Right lobe of liver (tissue), 6 donors: ENCODE results near the gene IGDCC3. TPM values are rescaled to one million over a fixed set of nuclear protein-coding genes. Genes with fewer than 3 reads are reported as not detected.

ENCODE experiments used
- ATAC-seq, 4 donors: fragments of 200-7000 bp; cut with Tn5 transposase; one replicate each; pipeline ENCODE4 v1.9.1; 2020; ENCODE audit warnings: mild to moderate bottlenecking in 4 of 4, moderate library complexity in 4 of 4
- DNase-seq, 3 donors: peaks; one replicate each; pipeline ENCODE4 v3.0.0-alpha.2; 2020
- H3K27ac ChIP-seq, 3 donors: fragments of 200-600 bp; one replicate each; pipeline ENCODE4 v1.8.0; 2022
- H3K27me3 ChIP-seq, 2 donors: fragments of 200-600 bp; one replicate each; pipeline ENCODE4 v1.8.0; 2022
- H3K36me3 ChIP-seq, 4 donors: fragments of 200-600 bp; sonication (generic) in 1 of 4; one replicate each; pipeline versions ENCODE4 v1.5.1 to v1.8.0; 2017 to 2022; ENCODE audit warnings: control low read depth in 1 of 4
- H3K4me1 ChIP-seq, 4 donors: fragments of 200-600 bp; sonication (generic) in 1 of 4; one replicate each; pipeline versions ENCODE4 v1.5.1 to v1.8.0; 2017 to 2022; ENCODE audit warnings: control low read depth in 1 of 4
- H3K4me3 ChIP-seq, 3 donors: fragments of 200-600 bp; one replicate each; pipeline ENCODE4 v1.8.0; 2022
- H3K9me3 ChIP-seq, 4 donors: fragments of 200-600 bp; sonication (generic) in 1 of 4; one replicate each; pipeline versions ENCODE4 v1.5.1 to v1.8.0; 2017 to 2022; ENCODE audit warnings: control low read depth in 1 of 4
- CTCF ChIP-seq, 4 donors: fragments of 200-600 bp in 3 of 4; fragments of 450-650 bp in 1 of 4; IDR thresholded peaks; one replicate each; pipeline versions ENCODE4 v1.5.1 to v1.8.0; 2016 to 2022; ENCODE audit warnings: antibody characterized with exemption in 4 of 4, mild to moderate bottlenecking in 2 of 4
- POLR2A ChIP-seq: fragments of 450-650 bp; IDR thresholded peaks from one replicate; pipeline ENCODE4 v1.6.1; 2017; ENCODE audit warnings: antibody characterized with exemption, mild to moderate bottlenecking
- WGBS: methylation state at CpG from one replicate; pipeline ENCODE4 v1.1.6; 2018; ENCODE audit warnings: low coverage, low lambda C conversion rate; ENCODE audit not compliant: insufficient coverage; ENCODE audit errors: missing lambda C conversion rate; 5-methylcytosine and 5-hydroxymethylcytosine counted together
- intact Hi-C, 2 donors: fragments of 100-400 bp; cut with DNase I; formaldehyde crosslinking; loops; one replicate each; pipeline versions ENCODE4 v1.11.2 to v1.14.1; 2022
- total RNA-seq, 6 experiments: library from RNA; depleted of rRNA in 2 of 6; stranded (reverse); fragments of >200 nt in 2 of 6; fragmentation: NEBNext Ultra II Directional in 3 of 6; extraction: Animal tissue kit (Norgen Biotek cat#: 25700) in 3 of 6; gene quantifications; one replicate each; pipeline versions ENCODE4 v1.1.0 to v1.2.4, GENCODE V29; 2016 to 2023
- donor health status: DM: no; HTN: yes; CAD: no.
- donor health status: DM: no; HTN: no; CAD: no.
- donor health status: DM: no; HTN: no; CAD: no.
- donor health status: DM: no; HTN: yes; CAD: no.
- donor health status: DM: no; HTN: yes; CAD: no.

The IGDCC3 gene
- total RNA-seq, 6 experiments from 2014 or later = not detected

DNA sequence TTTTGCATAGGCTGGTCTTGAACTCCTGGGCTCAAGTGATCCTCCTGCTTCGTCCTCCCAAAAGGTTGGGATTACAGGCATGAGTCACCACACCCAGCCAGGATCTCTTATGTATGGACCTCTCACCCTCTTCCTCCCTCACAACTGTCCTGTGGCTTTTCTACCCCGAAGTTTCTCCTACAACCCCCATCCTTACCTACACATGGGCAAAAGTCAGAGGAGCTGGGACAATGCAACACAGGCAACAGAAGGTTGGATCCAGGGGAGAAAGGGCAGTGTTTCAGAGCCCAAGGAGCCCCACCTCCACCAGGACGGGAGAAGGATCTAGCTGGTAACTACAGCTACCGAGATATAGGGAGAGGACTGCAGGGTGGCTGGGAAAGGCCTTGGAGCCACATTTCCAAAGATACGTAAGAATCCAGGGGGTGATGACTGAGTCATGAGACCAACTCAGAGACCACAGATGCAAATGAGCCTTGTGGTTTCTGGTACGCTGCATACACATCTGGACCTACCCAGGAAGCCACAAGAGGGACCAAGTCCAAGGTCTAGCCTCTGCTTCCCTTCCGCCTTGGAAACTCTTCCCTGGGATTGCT lies 31.3 kb upstream of the IGDCC3 start:
- ATAC-seq (no peak), DNase-seq (no peak)
- no peaks in the 10 kb centered on the region for H3K27me3 ChIP-seq
- H3K4me3 ChIP-seq = no peak overlapping the region
- H3K36me3 ChIP-seq = no peaks in the 10 kb centered on the region
- intact Hi-C loops = no loop called here
- TF ChIP-seq POLR2A (no peak), CTCF (IDR thresholded peaks at IDR 0.05) (no peak)
- H3K9me3 ChIP-seq = no peaks in the 10 kb centered on the region
- 50% methylated on average over 4 of the region's 7 CpGs for WGBS
- no peaks in the 10 kb centered on the region for H3K4me1 ChIP-seq
- no peak overlapping the region for H3K27ac ChIP-seq

GRCh38 chr15:65408324-65409035 lies 30.7 kb upstream of the IGDCC3 start:
- H3K4me3 ChIP-seq = no peak overlapping the region
- TF ChIP-seq POLR2A (no peak), CTCF (IDR thresholded peaks at IDR 0.05) (no peak)
- H3K4me1 ChIP-seq = no peaks in the 10 kb centered on the region
- WGBS = 54% methylated on average over 7 of the region's 7 CpGs
- intact Hi-C loops = no loop called here
- H3K36me3 ChIP-seq = no peaks in the 10 kb centered on the region
- no peak overlapping the region for H3K27ac ChIP-seq
- H3K9me3 ChIP-seq = no peaks in the 10 kb centered on the region
- no peaks in the 10 kb centered on the region for H3K27me3 ChIP-seq
- ATAC-seq (no peak), DNase-seq (no peak)

DNA sequence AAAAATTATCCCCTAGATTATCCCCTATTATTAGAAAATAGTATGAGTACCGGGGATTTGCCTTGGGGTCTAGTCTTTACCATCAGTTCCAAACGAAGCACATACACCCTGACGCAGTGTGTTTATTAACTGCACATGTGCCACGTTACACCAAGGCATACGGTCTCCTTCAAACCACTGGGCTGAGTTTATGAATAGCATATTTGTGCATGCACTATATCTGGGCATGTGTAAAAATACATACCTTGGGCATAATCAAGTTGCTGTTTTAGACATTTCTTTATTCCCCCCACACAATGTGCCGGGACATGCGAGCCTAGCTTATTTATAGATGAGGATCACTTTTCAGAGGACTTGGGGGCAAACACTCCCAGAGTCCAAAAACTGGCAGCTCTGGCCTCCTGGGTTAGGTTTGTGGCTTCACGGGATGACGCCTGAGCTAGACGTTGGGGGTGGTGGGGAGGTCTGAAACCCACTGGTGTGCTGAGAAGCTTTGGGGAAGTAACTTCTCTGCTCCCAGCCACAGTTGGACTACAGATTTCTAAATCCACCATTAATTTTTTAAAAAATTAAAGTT lies 28.7 kb upstream of the IGDCC3 start:
- ATAC-seq (no peak), DNase-seq (no peak)
- H3K4me1 ChIP-seq = no peaks in the 10 kb centered on the region
- no peaks in the 10 kb centered on the region for H3K27me3 ChIP-seq
- no peaks in the 10 kb centered on the region for H3K36me3 ChIP-seq
- TF ChIP-seq POLR2A = no peak
- no peak for TF ChIP-seq CTCF (IDR thresholded peaks at IDR 0.05)
- H3K4me3 ChIP-seq = no peak overlapping the region
- 75% methylated on average over 5 of the region's 10 CpGs for WGBS
- H3K9me3 ChIP-seq = no peaks in the 10 kb centered on the region
- no peak overlapping the region for H3K27ac ChIP-seq
- intact Hi-C loops = no loop called here

DNA sequence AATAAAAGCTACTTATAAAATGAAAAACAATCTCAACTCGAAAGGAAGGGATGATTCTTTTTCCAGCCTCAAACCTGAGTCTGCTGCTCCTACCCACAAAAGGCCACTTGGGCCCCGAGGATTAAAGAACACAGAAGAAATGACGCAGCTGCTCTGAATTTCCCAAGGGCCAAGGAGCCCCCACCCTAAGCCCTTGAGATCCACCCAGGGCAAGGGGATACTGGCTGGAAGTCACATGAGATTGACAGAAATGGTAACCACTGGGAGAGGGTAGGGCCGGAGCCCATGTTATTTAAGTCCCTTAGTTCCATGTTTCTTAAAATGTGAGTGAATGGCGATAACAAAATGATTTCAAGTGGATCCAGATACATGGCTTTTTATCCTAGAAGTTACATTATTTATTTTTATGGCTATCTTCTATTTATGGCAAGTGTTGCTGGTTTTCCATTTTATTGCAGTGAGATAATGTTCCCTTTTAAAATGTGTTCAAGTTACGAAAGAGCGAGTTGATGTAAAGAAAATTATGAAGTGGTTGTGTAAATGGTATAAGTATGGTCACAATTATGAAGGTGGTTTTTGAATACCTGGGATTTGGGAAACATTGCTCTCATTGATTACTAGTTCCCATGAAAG lies 28.1 kb upstream of the IGDCC3 start:
- WGBS = 89% methylated on average over 7 of the region's 7 CpGs
- Histone ChIP-seq H3K4me1 (no peaks in the 10 kb centered on the region), H3K4me3 (no peak overlapping the region), H3K27ac (no peak overlapping the region), H3K36me3 (no peaks in the 10 kb centered on the region), H3K9me3 (no peaks in the 10 kb centered on the region), H3K27me3 (no peaks in the 10 kb centered on the region)
- ATAC-seq (no peak), DNase-seq (no peak)
- TF ChIP-seq CTCF (IDR thresholded peaks at IDR 0.05) (no peak), POLR2A (no peak)
- intact Hi-C loops = no loop called here
